ENCODE measurements around the gene C1QL3.

DNA sequence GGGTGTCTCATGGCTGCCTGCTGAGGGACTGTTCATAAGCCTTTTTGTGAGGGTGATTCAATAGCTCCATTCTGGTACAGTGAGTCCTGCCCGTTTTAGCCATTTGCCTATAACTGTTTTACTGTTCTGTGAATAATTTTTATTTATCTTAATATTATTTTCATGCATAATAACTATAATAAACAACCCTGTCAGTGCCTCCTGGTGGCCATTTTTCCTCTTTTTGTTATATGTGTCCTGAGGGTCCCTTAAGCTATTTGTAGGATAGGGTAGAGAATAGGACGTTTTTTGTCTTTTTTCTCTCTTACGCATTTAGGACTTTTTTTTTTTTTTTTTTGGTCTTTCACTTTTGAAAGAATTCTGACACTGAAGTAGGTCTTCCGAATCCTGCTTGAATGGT is 2.9 kb downstream of the C1QL3 start:
- TF ChIP-seq, protein P1, sequence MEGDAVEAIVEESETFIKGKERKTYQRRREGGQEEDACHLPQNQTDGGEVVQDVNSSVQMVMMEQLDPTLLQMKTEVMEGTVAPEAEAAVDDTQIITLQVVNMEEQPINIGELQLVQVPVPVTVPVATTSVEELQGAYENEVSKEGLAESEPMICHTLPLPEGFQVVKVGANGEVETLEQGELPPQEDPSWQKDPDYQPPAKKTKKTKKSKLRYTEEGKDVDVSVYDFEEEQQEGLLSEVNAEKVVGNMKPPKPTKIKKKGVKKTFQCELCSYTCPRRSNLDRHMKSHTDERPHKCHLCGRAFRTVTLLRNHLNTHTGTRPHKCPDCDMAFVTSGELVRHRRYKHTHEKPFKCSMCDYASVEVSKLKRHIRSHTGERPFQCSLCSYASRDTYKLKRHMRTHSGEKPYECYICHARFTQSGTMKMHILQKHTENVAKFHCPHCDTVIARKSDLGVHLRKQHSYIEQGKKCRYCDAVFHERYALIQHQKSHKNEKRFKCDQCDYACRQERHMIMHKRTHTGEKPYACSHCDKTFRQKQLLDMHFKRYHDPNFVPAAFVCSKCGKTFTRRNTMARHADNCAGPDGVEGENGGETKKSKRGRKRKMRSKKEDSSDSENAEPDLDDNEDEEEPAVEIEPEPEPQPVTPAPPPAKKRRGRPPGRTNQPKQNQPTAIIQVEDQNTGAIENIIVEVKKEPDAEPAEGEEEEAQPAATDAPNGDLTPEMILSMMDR (IDR thresholded peaks at IDR 0.05) = no peak
- no peak for TF ChIP-seq POLR2A (IDR thresholded peaks at IDR 0.05)
